GM12892 (cell line): ENCODE results near the gene PDXDC1.
"Not testable (repeated sequence)": the region's sequence is repeated elsewhere in the genome, so short reads cannot be mapped to it uniquely, and the experiment has no call there.

Source experiments
- POLR2A ChIP-seq: IDR thresholded peaks from 2 replicates; pipeline ENCODE4 v1.6.1; 2011; ENCODE audit warnings: low read depth, low read length, control low read depth
- POLR2AphosphoS5 ChIP-seq: IDR thresholded peaks from 2 replicates; pipeline ENCODE4 v1.6.1; 2011; ENCODE audit warnings: low read depth, low read length, control low read depth
- TAF1 ChIP-seq: IDR thresholded peaks from 2 replicates; pipeline ENCODE4 v1.6.1; 2011; ENCODE audit warnings: low read depth, mild to moderate bottlenecking, control low read depth, low read length, borderline replicate concordance

DNA sequence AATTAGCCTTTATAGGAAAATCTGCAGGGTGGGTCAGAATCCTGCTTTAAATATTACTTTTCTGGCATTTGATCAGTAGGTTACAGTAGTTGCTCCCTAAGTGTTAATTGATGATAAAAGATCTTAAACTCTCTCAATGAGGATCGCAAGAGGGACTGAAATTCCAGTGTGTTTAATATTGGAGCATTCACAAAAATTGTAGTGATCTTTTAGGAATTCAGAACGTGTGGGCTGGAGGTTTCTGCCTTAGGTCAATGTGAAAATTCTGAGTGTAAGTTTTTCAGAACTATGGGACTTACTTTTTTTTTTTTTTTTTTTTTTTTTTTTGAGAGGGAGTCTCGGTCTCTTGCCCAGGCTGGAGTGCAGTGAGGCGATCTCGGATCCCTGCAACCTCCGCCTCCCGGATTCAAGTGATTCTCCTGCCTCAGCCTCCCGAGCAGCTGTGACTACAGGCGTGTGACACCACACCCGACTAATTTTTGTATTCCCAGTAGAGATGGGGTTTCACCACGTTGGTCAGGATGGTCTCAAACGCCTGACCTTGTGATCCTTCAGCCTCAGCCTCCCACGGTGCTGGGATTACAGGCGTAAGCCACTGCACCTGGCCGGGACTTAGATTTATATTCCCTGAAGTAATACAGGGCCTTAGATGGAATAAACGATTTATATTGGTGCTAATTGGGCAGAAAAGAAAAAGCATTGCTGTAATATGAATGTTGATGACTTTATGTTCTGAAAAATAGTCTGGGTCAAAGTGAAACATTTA lies 2.3 kb downstream of the PDXDC1 start:
- not testable (repeated sequence) for TF ChIP-seq POLR2AphosphoS5, POLR2A, TAF1
